ENCODE results near the gene PADI3.

DNA sequence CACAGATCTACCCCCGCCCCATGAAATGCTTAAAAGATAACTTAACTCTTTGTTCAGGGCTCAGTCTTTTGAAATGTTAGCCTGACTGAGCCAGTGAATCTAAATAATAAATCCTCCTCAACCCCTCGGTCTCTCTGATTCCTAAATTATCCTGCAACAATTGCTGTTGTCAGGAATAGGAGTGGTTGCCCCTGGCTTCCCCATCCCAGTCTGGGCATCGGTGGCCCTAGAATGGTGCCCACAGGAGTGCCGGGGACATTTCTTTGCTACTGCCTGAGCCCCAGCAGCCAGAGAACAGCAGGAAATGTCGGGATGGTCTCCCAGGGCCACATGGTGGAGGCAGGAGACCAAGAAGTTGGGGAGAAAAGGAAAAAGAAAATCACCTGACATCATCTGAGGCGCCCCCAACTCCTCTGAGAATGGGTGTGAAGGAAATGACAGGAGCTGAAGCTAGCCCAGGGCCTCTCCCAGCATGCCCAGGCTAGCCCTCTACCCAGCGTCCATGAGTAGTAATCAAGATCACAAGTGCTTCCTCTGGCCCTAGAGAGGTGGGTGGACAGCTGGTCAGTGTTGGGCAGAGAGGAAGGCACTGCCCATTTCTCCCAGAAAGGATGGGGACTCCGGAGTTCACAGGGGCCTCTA, 60.6 kb downstream of the PADI3 start:
- TF ChIP-seq, protein P1, sequence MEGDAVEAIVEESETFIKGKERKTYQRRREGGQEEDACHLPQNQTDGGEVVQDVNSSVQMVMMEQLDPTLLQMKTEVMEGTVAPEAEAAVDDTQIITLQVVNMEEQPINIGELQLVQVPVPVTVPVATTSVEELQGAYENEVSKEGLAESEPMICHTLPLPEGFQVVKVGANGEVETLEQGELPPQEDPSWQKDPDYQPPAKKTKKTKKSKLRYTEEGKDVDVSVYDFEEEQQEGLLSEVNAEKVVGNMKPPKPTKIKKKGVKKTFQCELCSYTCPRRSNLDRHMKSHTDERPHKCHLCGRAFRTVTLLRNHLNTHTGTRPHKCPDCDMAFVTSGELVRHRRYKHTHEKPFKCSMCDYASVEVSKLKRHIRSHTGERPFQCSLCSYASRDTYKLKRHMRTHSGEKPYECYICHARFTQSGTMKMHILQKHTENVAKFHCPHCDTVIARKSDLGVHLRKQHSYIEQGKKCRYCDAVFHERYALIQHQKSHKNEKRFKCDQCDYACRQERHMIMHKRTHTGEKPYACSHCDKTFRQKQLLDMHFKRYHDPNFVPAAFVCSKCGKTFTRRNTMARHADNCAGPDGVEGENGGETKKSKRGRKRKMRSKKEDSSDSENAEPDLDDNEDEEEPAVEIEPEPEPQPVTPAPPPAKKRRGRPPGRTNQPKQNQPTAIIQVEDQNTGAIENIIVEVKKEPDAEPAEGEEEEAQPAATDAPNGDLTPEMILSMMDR (optimal IDR thresholded peaks at IDR 0.05 in 1 of 3, IDR thresholded peaks at IDR 0.05 in 1 of 3, conservative IDR thresholded peaks at IDR 0.05 in 1 of 3; ENCODE audit: extremely low read depth in 1 of 3, insufficient read depth in 2 of 3, low read length in 3 of 3): no peak
- TF ChIP-seq EZH2 (IDR thresholded peaks at IDR 0.05; ENCODE audit: low read length): no peak
